Gastroesophageal sphincter (tissue), 3 donors: ENCODE data around the gene MACROD2.

ENCODE experiments used
- CTCF ChIP-seq, 4 experiments: fragments of 200-600 bp in 2 of 4; fragments of 450-650 bp in 2 of 4; sonication (generic) in 1 of 4; IDR thresholded peaks; one replicate each; pipeline ENCODE4 v1.5.1; 2017 to 2019; ENCODE audit warnings: antibody characterized with exemption in 4 of 4, mild to moderate bottlenecking in 2 of 4, moderate library complexity in 2 of 4
- POLR2A ChIP-seq, 2 donors: fragments of 450-650 bp; IDR thresholded peaks; one replicate each; pipeline ENCODE4 v1.6.1; 2017; ENCODE audit warnings: antibody characterized with exemption in 2 of 2, mild to moderate bottlenecking in 2 of 2, moderate library complexity in 1 of 2

- TF ChIP-seq CTCF (IDR thresholded peaks at IDR 0.05) (no peak), POLR2A (IDR thresholded peaks at IDR 0.05) (no peak)
Observed at GRCh38 chr20:14989535-14990290, 994.4 kb downstream of the MACROD2 start.
